Panc1 (cell line): Measurements from ENCODE around the gene ADGRD1. TPM values are rescaled to one million over a fixed set of nuclear protein-coding genes. Genes with fewer than 3 reads are reported as not detected.
"Not testable (repeated sequence)": the region's sequence is repeated elsewhere in the genome, so short reads cannot be mapped to it uniquely, and the experiment has no call there.

Source experiments
- ATAC-seq: fragments of 200-7000 bp; cut with Tn5 transposase; 2 replicates; pipeline ENCODE4 v1.9.1; 2020; ENCODE audit warnings: mild to moderate bottlenecking, moderate library complexity
- BruUV-seq: library from RNA; stranded (reverse); fragments of 400-500 nt; replicated peaks from 2 replicates; lab custom pipeline; 2021; lab: Mats Ljungman, UMichigan
- CTCF ChIA-PET: fragments of 300-600 bp; sonication (Branson Sonifier 250); formaldehyde crosslinking; loops from one replicate; lab custom pipeline; 2022; ENCODE audit warnings: antibody characterized with exemption; lab: Charles Lee
- POLR2A ChIA-PET: fragments of 300-600 bp; sonication (Branson Sonifier 250); formaldehyde crosslinking; loops from one replicate; lab custom pipeline; 2022; ENCODE audit warnings: antibody characterized with exemption; lab: Charles Lee
- DNase-seq: peaks from one replicate; pipeline ENCODE4 v3.0.0-alpha.2; 2010; ENCODE audit warnings: low read depth, low spot score
- H3K27ac ChIP-seq: 2 replicates; pipeline ENCODE4 v1.5.1; 2011; ENCODE audit warnings: mild to moderate bottlenecking, low read length, inconsistent platforms
- H3K27me3 ChIP-seq: fragments of 200-500 bp; sonication (Bioruptor generic); 2 replicates; pipeline ENCODE4 v1.6.0; 2014; ENCODE audit warnings: low read length, inconsistent platforms; ENCODE audit not compliant: control insufficient read depth, insufficient read depth
- H3K36me3 ChIP-seq: fragments of 200-500 bp; sonication (Bioruptor generic); 2 replicates; pipeline ENCODE4 v1.5.1; 2014; ENCODE audit warnings: inconsistent platforms, mild to moderate bottlenecking, low read length, moderate library complexity; ENCODE audit not compliant: control insufficient read depth, insufficient read depth
- H3K4me1 ChIP-seq: 2 replicates; pipeline ENCODE4 v1.5.1; 2011; ENCODE audit warnings: inconsistent platforms, mild to moderate bottlenecking, low read length, moderate library complexity; ENCODE audit not compliant: control insufficient read depth, insufficient read depth
- H3K4me3 ChIP-seq, 2 experiments: 2 replicates each; pipeline ENCODE4 v1.5.1; 2011 to 2012; ENCODE audit warnings: low read depth in 2 of 2, low read length in 2 of 2, mild to moderate bottlenecking in 2 of 2, inconsistent platforms in 1 of 2, moderate library complexity in 1 of 2
- H3K9me3 ChIP-seq: fragments of 200-500 bp; sonication (Bioruptor generic); 2 replicates; pipeline ENCODE4 v1.5.1; 2014; ENCODE audit warnings: low read depth, mild to moderate bottlenecking, inconsistent platforms, low read length, moderate library complexity; ENCODE audit not compliant: control insufficient read depth, insufficient read depth
- CTCF ChIP-seq: fragments of 450-650 bp; IDR thresholded peaks from 2 replicates; pipeline ENCODE4 v1.5.1; 2017; ENCODE audit warnings: mild to moderate bottlenecking
- POLR2AphosphoS5 ChIP-seq: IDR thresholded peaks from 2 replicates; pipeline ENCODE4 v1.6.1; 2012; ENCODE audit warnings: mild to moderate bottlenecking, low read depth, low read length, moderate library complexity
- REST ChIP-seq, 2 experiments: IDR thresholded peaks; 2 replicates each; pipeline ENCODE4 v1.6.1; 2011 to 2012; ENCODE audit warnings: low read depth in 2 of 2, control low read depth in 1 of 2, low read length in 1 of 2, mild to moderate bottlenecking in 1 of 2, moderate library complexity in 1 of 2; ENCODE audit not compliant: insufficient read depth in 1 of 2
- SIN3A ChIP-seq: IDR thresholded peaks from 2 replicates; pipeline ENCODE4 v1.6.1; 2012; ENCODE audit warnings: low read depth, mild to moderate bottlenecking, low read length, moderate library complexity, borderline replicate concordance; ENCODE audit not compliant: insufficient read depth
- TCF7L2 ChIP-seq: IDR thresholded peaks from 2 replicates; pipeline ENCODE4 v1.6.1; 2011; ENCODE audit warnings: mild to moderate bottlenecking, low read depth, low read length, inconsistent platforms
- in situ Hi-C: cut with HindIII; loops from 2 replicates; pipeline ENCODE4 v1.10.0; 2016; ENCODE audit warnings: low sequenced_read_pairs, low pct_unique_long_range_greater_than_20kb
- intact Hi-C: fragments of 100-400 bp; cut with micrococcal nuclease; formaldehyde crosslinking; loops from one replicate; pipeline ENCODE4 v1.10.0; 2022; ENCODE audit not compliant: unreplicated experiment
- total RNA-seq: library from RNA; stranded (reverse); gene quantifications from one replicate; pipeline ENCODE4 v1.2.1, GENCODE V29; 2021; ENCODE audit not compliant: unreplicated experiment

The ADGRD1 gene
- total RNA-seq, 1 experiment from 2014 or later, result 0.21 TPM

- DNase-seq (no peak), ATAC-seq (no peak)
- Histone ChIP-seq H3K27me3 (peaks cover 2% of the 10 kb centered on the region; the same call in 1 of the 2 replicates), H3K9me3 (no peaks in the 10 kb centered on the region), H3K27ac (no peak overlapping the region), H3K4me3 (no peak overlapping the region), H3K4me1 (no peaks in the 10 kb centered on the region), H3K36me3 (no peaks in the 10 kb centered on the region)
- in situ Hi-C loops (no loop called here), intact Hi-C loops (no loop called here)
- ChIA-PET CTCF (no interaction called here), POLR2A (no interaction called here)
- no peak for TF ChIP-seq POLR2AphosphoS5
- TF ChIP-seq REST (IDR thresholded peaks at IDR 0.05; ENCODE audit: insufficient read depth in 1 of 2, low read depth in 2 of 2, low read length in 1 of 2), result no peak
- no peak for TF ChIP-seq SIN3A
- no peak for TF ChIP-seq CTCF
- no peak for TF ChIP-seq TCF7L2
- BruUV-seq, result no TSS peak
Observed at GRCh38 chr12:130993759-130994670, 40.3 kb downstream of the ADGRD1 start.

GRCh38 chr12:130994821-130995375, 41.2 kb downstream of the ADGRD1 start:
- H3K9me3 ChIP-seq, result no peaks in the 10 kb centered on the region
- no peak for DNase-seq
- CTCF ChIA-PET, result no interaction called here
- no peak overlapping the region for H3K4me3 ChIP-seq
- TF ChIP-seq SIN3A (no peak), CTCF (no peak), POLR2AphosphoS5 (no peak), REST (IDR thresholded peaks at IDR 0.05; ENCODE audit: insufficient read depth in 1 of 2, low read depth in 2 of 2, low read length in 1 of 2) (no peak), TCF7L2 (no peak)
- intact Hi-C loops, result no loop called here
- H3K27me3 ChIP-seq, result peaks cover 2% of the 10 kb centered on the region; the same call in 1 of the 2 replicates
- BruUV-seq, result no TSS peak
- peak; percentile 34; the same call in 1 of the 2 replicates for ATAC-seq
- H3K36me3 ChIP-seq, result no peaks in the 10 kb centered on the region
- POLR2A ChIA-PET, result no interaction called here
- H3K4me1 ChIP-seq, result no peaks in the 10 kb centered on the region
- no peak overlapping the region for H3K27ac ChIP-seq
- in situ Hi-C loops, result no loop called here

- DNase-seq, BruUV-seq: not testable (repeated sequence)
Observed at GRCh38 chr12:130995386-130995969, 41.8 kb downstream of the ADGRD1 start.

More at GRCh38 chr12:130995386-130995969, 41.8 kb downstream of the ADGRD1 start:
- CTCF ChIA-PET, H3K27ac ChIP-seq, intact Hi-C loops, H3K36me3 ChIP-seq, H3K4me1 ChIP-seq, H3K4me3 ChIP-seq, in situ Hi-C loops, POLR2A ChIA-PET, H3K27me3 ChIP-seq, H3K9me3 ChIP-seq: not testable (repeated sequence)
- ATAC-seq, result peak; percentile 56; the same call in 1 of the 2 replicates
